Stimulated activated CD4-positive, alpha-beta T cell treated with anti-CD3 and anti-CD28 coated beads, Interleukin-1b, Interleukin-23, amount 100 ng/mL, for 4 hours (primary cell): ENCODE results near the gene SGMS1.

Source experiments
- DNase-seq, 2 donors: peaks; one replicate each; pipeline ENCODE4 v3.0.0-alpha.2; 2020; ENCODE audit warnings: low read depth in 2 of 2

The SGMS1 gene

GRCh38 chr10:50636618-50637579 lies 13.1 kb upstream of the SGMS1 start:
- no peak for DNase-seq

- DNase-seq = no peak
Measured at GRCh38 chr10:50635286-50635685, 11.5 kb upstream of the SGMS1 start.

- DNase-seq = no peak
Measured at GRCh38 chr10:50634479-50634878, 10.7 kb upstream of the SGMS1 start.

GRCh38 chr10:50631052-50631451 lies 7.3 kb upstream of the SGMS1 start:
- DNase-seq = no peak

- no peak for DNase-seq
Measured at GRCh38 chr10:50629495-50630122, 5.9 kb upstream of the SGMS1 start.

GRCh38 chr10:50627896-50628295 lies 4.1 kb upstream of the SGMS1 start:
- DNase-seq = no peak

GRCh38 chr10:50627443-50627842 lies 3.7 kb upstream of the SGMS1 start:
- DNase-seq = no peak

- DNase-seq = no peak
Measured at GRCh38 chr10:50625649-50626132, 1.9 kb upstream of the SGMS1 start.

GRCh38 chr10:50624866-50625501 lies 1.2 kb upstream of the SGMS1 start:
- peak; percentile 45 to 47 for DNase-seq

- DNase-seq = peak; percentile 96 to 98
Measured at GRCh38 chr10:50624413-50624865, 683 bp upstream of the SGMS1 start.

- DNase-seq = peak; percentile 30 to 37
Measured at GRCh38 chr10:50622706-50623662, 772 bp downstream of the SGMS1 start.

GRCh38 chr10:50621968-50622705 lies 1.6 kb downstream of the SGMS1 start:
- DNase-seq = peak; percentile 29 to 41

- DNase-seq = no peak
Measured at GRCh38 chr10:50620899-50621298, 2.9 kb downstream of the SGMS1 start.

- no peak for DNase-seq
Measured at GRCh38 chr10:50619882-50620281, 3.9 kb downstream of the SGMS1 start.

GRCh38 chr10:50619166-50619565 lies 4.6 kb downstream of the SGMS1 start:
- no peak for DNase-seq

GRCh38 chr10:50618624-50619023 lies 5.1 kb downstream of the SGMS1 start:
- DNase-seq = no peak

- DNase-seq = no peak
Measured at GRCh38 chr10:50615658-50616057, 8.1 kb downstream of the SGMS1 start.

GRCh38 chr10:50614444-50615137 lies 9.2 kb downstream of the SGMS1 start:
- no peak for DNase-seq

- no peak for DNase-seq
Measured at GRCh38 chr10:50613726-50614443, 9.9 kb downstream of the SGMS1 start.
